HepG2 (cell line): Measurements from ENCODE around the gene RASSF7. TPM values are rescaled to one million over a fixed set of nuclear protein-coding genes. Genes with fewer than 3 reads are reported as not detected.

Source experiments
- CREB1 ChIP-seq, 2 experiments: fragments of 450-650 bp in 1 of 2; IDR thresholded peaks; 2 replicates each; pipeline ENCODE4 v1.6.1; 2016 to 2017; ENCODE audit warnings: control low read depth in 1 of 2, mild to moderate bottlenecking in 1 of 2, missing compliant biosample characterization in 1 of 2, missing genetic modification characterization in 1 of 2
- HNRNPUL1 ChIP-seq: fragments of 200-400 bp; formaldehyde crosslinking; IDR thresholded peaks from 2 replicates; pipeline ENCODE4 v1.6.1; 2017; ENCODE audit warnings: low read depth, mild to moderate bottlenecking, low read length, moderate library complexity
- HOXA9 ChIP-seq: sonication (generic); formaldehyde crosslinking; IDR thresholded peaks from 2 replicates; pipeline ENCODE4 v1.8.1; 2022; ENCODE audit warnings: missing genetic modification reagents, mild to moderate bottlenecking, moderate library complexity, borderline replicate concordance
- HOXD1 ChIP-seq: sonication (generic); formaldehyde crosslinking; IDR thresholded peaks from 2 replicates; pipeline ENCODE4 v1.5.0; 2020; ENCODE audit warnings: missing genetic modification reagents
- KDM2A ChIP-seq: sonication (generic); formaldehyde crosslinking; IDR thresholded peaks from 2 replicates; pipeline ENCODE4 v1.4.0; 2020; ENCODE audit warnings: low read depth, missing genetic modification reagents, borderline replicate concordance
- MED1 ChIP-seq: sonication (generic); formaldehyde crosslinking; IDR thresholded peaks from 2 replicates; pipeline ENCODE4 v1.4.0; 2020; ENCODE audit warnings: missing genetic modification reagents
- PHF20 ChIP-seq: sonication (generic); formaldehyde crosslinking; IDR thresholded peaks from 2 replicates; pipeline ENCODE4 v1.5.0; 2020; ENCODE audit warnings: mild to moderate bottlenecking, missing genetic modification reagents
- POLR2G ChIP-seq: fragments of 200-400 bp; formaldehyde crosslinking; IDR thresholded peaks from 2 replicates; pipeline ENCODE4 v1.6.1; 2018; ENCODE audit warnings: mild to moderate bottlenecking, low read depth, low read length, moderate library complexity
- ZBTB20 ChIP-seq: sonication (generic); formaldehyde crosslinking; IDR thresholded peaks from 2 replicates; pipeline ENCODE4 v1.8.1; 2023; ENCODE audit warnings: missing genetic modification reagents, low read depth, mild to moderate bottlenecking, borderline replicate concordance
- ZNF329 ChIP-seq: sonication (generic); formaldehyde crosslinking; IDR thresholded peaks from 2 replicates; pipeline ENCODE4 v1.9.0; 2021; ENCODE audit warnings: low read depth, mild to moderate bottlenecking, missing genetic modification reagents
- ZNF614 ChIP-seq: IDR thresholded peaks from 2 replicates; pipeline ENCODE4 v1.6.1; 2018; ENCODE audit warnings: missing biosample characterization, missing genetic modification reagents, inconsistent platforms, borderline replicate concordance
- ZNF674 ChIP-seq: sonication (generic); formaldehyde crosslinking; IDR thresholded peaks from 2 replicates; pipeline ENCODE4 v1.5.0; 2020; ENCODE audit warnings: low read depth, mild to moderate bottlenecking, missing genetic modification reagents
- ZNF737 ChIP-seq: sonication (generic); formaldehyde crosslinking; IDR thresholded peaks from 2 replicates; pipeline ENCODE4 v1.5.0; 2020; ENCODE audit warnings: missing genetic modification reagents, mild to moderate bottlenecking, borderline replicate concordance
- polyA plus RNA-seq, 8 experiments: library from polyadenylated mRNA; depleted of rRNA in 3 of 8; stranded (reverse) in 7 of 8; unstranded in 1 of 8; fragments of >200 nt; fragmentation: Illumina TruSeq in 4 of 8; extraction: Trizol in 4 of 8; gene quantifications; 2 replicates each; pipeline versions ENCODE4 v1.2.1 to v1.2.3, GENCODE V29; 2011 to 2016; ENCODE audit warnings: low read depth in 4 of 8, missing spikeins in 1 of 8, mixed read lengths in 1 of 8; ENCODE audit not compliant: insufficient read depth in 1 of 8
- total RNA-seq, 5 experiments: library from RNA; depleted of rRNA; stranded (reverse); fragments of >200 nt; fragmentation: Illumina TruSeq; extraction: Trizol; gene quantifications; 2 replicates each; pipeline ENCODE4 v1.2.3, GENCODE V29; 2016; ENCODE audit warnings: low read depth in 1 of 5

Gene RASSF7
- total and polyA plus RNA-seq, 2 of the 13 experiments (the other 11 are each of a cell fraction or from before 2014, with no cell fraction given) = 20.2 to 28.6 TPM

DNA sequence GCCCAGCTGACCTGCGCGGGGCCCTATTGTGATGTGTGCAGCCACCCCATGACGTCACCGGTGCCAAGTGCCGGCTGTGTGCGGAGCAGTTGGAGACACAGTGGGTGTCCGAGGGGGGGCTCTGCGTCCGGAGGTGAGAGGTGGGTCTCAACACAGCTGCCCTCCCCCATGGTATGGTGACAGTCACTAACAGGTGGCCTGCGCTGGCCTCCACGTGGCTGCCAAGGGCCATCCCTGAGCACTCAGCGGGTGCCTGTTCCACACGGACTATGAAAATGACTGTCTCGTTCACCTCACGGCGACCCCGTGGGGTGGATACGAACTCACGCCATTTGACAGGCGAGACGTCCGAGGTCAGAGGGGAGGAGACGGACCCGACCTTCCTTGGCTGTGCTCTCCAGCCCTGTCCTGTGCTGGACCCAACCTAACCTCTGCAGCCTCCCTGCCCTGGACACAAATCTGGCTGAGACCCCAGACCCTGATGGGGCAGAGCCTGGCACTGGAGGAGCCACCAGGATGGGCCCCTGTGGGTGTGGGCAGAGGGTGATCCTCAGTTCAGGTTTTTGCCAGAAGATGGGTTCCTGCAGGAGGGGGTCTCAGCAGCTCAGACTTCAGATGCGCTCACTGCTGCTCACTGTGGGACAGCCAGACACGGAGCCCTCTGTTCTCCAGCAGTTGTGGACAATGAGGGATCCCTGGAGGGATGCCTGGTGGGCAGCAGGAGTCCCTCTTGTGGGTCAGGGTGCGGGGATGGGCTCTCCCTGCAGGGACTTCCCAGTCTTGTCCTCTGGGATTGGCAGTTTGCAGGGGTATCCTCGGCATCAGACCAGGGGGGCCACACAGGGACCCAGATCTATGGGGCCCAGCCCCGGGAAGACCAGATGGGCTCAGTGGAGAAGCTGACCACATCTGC, 31.7 kb upstream of the RASSF7 start (continued):
- TF ChIP-seq POLR2G = 0 out of 2 replicates have a peak, but pooled peaks have one; percentile 11
- TF ChIP-seq KDM2A = peak; percentile 15; the same call in 1 of the 2 replicates
- TF ChIP-seq ZNF737 (CRISPR knock-in tag) = no peak
- no peak for TF ChIP-seq HOXD1 (CRISPR knock-in tag)
- peak; percentile 90 for TF ChIP-seq CREB1 (IDR thresholded peaks at IDR 0.05)
- TF ChIP-seq CREB1 (CRISPR knock-in tag; IDR thresholded peaks at IDR 0.05) = no peak
- TF ChIP-seq PHF20 (CRISPR knock-in tag) = no peak
- TF ChIP-seq HOXA9 (CRISPR knock-in tag) = no peak
- TF ChIP-seq ZNF614 (CRISPR knock-in tag) = no peak
- no peak for TF ChIP-seq ZNF674 (CRISPR knock-in tag)
- no peak for TF ChIP-seq ZBTB20 (CRISPR knock-in tag)
- TF ChIP-seq MED1 (CRISPR knock-in tag) = no peak
- TF ChIP-seq HNRNPUL1 = no peak
- TF ChIP-seq ZNF329 = no peak
